Sigmoid colon (tissue), 4 donors: ENCODE measurements around the gene CDX2.

Source experiments
- EP300 ChIP-seq, 4 donors: sonication (generic); formaldehyde crosslinking; IDR thresholded peaks; one replicate each; pipeline ENCODE4 v1.6.1; 2017; ENCODE audit warnings: antibody characterized with exemption in 4 of 4
- POLR2A ChIP-seq, 2 donors: fragments of 450-650 bp; IDR thresholded peaks; one replicate each; pipeline ENCODE4 v1.6.1; 2016; ENCODE audit warnings: antibody characterized with exemption in 2 of 2, mild to moderate bottlenecking in 2 of 2, moderate library complexity in 2 of 2
- TF ChIP-seq, protein P1 (sequence below), 4 experiments: fragments of 450-650 bp in 3 of 4; fragments of 200-600 bp in 1 of 4; IDR thresholded peaks; one replicate each; pipeline ENCODE4 v1.5.1; 2016 to 2019; ENCODE audit warnings: antibody characterized with exemption in 4 of 4, mild to moderate bottlenecking in 3 of 4, moderate library complexity in 2 of 4

DNA sequence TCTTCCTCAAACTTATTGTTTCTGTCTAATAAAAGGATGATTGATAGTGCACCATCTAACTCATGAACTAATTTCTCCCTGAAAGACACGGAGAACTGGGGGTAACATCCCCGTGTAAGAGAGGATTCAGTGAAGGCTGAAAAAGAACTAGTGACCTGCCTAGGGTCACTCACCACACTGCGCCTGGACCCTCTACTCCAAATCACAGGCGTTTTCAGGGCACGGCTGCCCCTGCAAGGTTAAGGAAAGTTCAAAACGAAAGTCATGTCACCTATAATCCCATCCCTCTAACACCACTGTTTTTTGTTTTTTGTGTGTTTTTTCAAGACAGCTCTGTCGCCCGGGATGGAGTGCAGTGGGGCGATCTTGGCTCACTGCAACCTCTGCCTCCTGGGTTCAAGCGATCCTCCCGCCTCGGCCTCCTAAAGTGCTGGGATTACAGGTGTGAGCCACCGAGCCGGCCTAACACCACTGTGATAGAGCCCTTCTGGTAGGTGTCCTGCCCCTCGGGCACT is 10.7 kb upstream of the CDX2 start:
- TF ChIP-seq, protein P1, sequence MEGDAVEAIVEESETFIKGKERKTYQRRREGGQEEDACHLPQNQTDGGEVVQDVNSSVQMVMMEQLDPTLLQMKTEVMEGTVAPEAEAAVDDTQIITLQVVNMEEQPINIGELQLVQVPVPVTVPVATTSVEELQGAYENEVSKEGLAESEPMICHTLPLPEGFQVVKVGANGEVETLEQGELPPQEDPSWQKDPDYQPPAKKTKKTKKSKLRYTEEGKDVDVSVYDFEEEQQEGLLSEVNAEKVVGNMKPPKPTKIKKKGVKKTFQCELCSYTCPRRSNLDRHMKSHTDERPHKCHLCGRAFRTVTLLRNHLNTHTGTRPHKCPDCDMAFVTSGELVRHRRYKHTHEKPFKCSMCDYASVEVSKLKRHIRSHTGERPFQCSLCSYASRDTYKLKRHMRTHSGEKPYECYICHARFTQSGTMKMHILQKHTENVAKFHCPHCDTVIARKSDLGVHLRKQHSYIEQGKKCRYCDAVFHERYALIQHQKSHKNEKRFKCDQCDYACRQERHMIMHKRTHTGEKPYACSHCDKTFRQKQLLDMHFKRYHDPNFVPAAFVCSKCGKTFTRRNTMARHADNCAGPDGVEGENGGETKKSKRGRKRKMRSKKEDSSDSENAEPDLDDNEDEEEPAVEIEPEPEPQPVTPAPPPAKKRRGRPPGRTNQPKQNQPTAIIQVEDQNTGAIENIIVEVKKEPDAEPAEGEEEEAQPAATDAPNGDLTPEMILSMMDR (IDR thresholded peaks at IDR 0.05) = no peak
- no peak for TF ChIP-seq EP300 (IDR thresholded peaks at IDR 0.05)
- TF ChIP-seq POLR2A (IDR thresholded peaks at IDR 0.05) = no peak
